IMR-90 (cell line): ENCODE measurements around the gene SLC19A1. TPM values are rescaled to one million over a fixed set of nuclear protein-coding genes. Genes with fewer than 3 reads are reported as not detected.

ENCODE experiments used
- ATAC-seq: fragments of 200-7000 bp; cut with Tn5 transposase; 2 replicates; pipeline ENCODE4 v1.9.1; 2020; ENCODE audit warnings: low read depth, mild to moderate bottlenecking, moderate library complexity
- BruUV-seq: library from RNA; stranded (reverse); fragments of 400-500 nt; replicated peaks from 2 replicates; lab custom pipeline; 2021; lab: Mats Ljungman, UMichigan
- CTCF ChIA-PET: fragments of 300-600 bp; formaldehyde crosslinking; extraction: SDS; loops from one replicate; lab custom pipeline; 2021; ENCODE audit warnings: antibody characterized with exemption; lab: Yijun Ruan, JAX
- POLR2A ChIA-PET: fragments of 300-600 bp; sonication (Branson Sonifier 250); formaldehyde crosslinking; loops from one replicate; lab custom pipeline; 2022; ENCODE audit warnings: antibody characterized with exemption; ENCODE audit not compliant: unreplicated experiment; lab: Charles Lee
- DNase-seq: peaks from one replicate; pipeline ENCODE4 v3.0.0; 2013
- H2AFZ ChIP-seq: replicated peaks from 2 replicates; pipeline ENCODE3; 2013; ENCODE audit warnings: low read length, mild to moderate bottlenecking; ENCODE audit not compliant: poor library complexity
- H2AK5ac ChIP-seq: 2 replicates; pipeline ENCODE4 v1.6.1; 2013; ENCODE audit warnings: low read depth, low read length, inconsistent platforms
- H2AK9ac ChIP-seq: replicated peaks from 2 replicates; pipeline ENCODE3; 2013; ENCODE audit warnings: mild to moderate bottlenecking, low read depth, low read length, moderate library complexity; ENCODE audit not compliant: poor library complexity
- H2BK120ac ChIP-seq: 2 replicates; pipeline ENCODE4 v1.6.1; 2013; ENCODE audit warnings: low read depth, low read length, inconsistent platforms
- H2BK15ac ChIP-seq: 3 replicates; pipeline ENCODE4 v1.6.1; 2013; ENCODE audit warnings: low read depth, low read length, inconsistent platforms
- H2BK20ac ChIP-seq: 2 replicates; pipeline ENCODE4 v1.6.1; 2013; ENCODE audit warnings: low read depth, mild to moderate bottlenecking, inconsistent platforms, low read length, moderate library complexity
- H2BK5ac ChIP-seq: 2 replicates; pipeline ENCODE4 v1.6.1; 2013; ENCODE audit warnings: mild to moderate bottlenecking, low read depth, low read length, inconsistent platforms; ENCODE audit not compliant: poor library complexity, severe bottlenecking
- H3K14ac ChIP-seq: replicated peaks from 2 replicates; pipeline ENCODE4 v1.6.1; 2013; ENCODE audit warnings: low read depth, low read length, inconsistent platforms
- H3K18ac ChIP-seq: 2 replicates; pipeline ENCODE4 v1.6.1; 2013; ENCODE audit warnings: low read depth, low read length, control low read depth
- H3K23ac ChIP-seq: 2 replicates; pipeline ENCODE4 v1.6.1; 2013; ENCODE audit warnings: low read depth, low read length, inconsistent platforms
- H3K27ac ChIP-seq: 2 replicates; pipeline ENCODE4 v1.5.1; 2013; ENCODE audit warnings: mild to moderate bottlenecking, control low read depth, low read length; ENCODE audit not compliant: insufficient read depth
- H3K27me3 ChIP-seq: 2 replicates; pipeline ENCODE4 v1.6.1; 2013; ENCODE audit warnings: low read length; ENCODE audit not compliant: control insufficient read depth, insufficient read depth
- H3K36me3 ChIP-seq: 2 replicates; pipeline ENCODE4 v1.6.1; 2013; ENCODE audit warnings: low read length, mixed read lengths; ENCODE audit not compliant: control insufficient read depth, insufficient read depth
- H3K4ac ChIP-seq: 2 replicates; pipeline ENCODE4 v1.6.1; 2013; ENCODE audit warnings: low read depth, low read length, inconsistent platforms
- H3K4me1 ChIP-seq: 2 replicates; pipeline ENCODE4 v1.6.1; 2013; ENCODE audit warnings: low read length, mixed read lengths; ENCODE audit not compliant: control insufficient read depth, insufficient read depth
- H3K4me2 ChIP-seq: 2 replicates; pipeline ENCODE4 v1.6.1; 2013; ENCODE audit warnings: low read depth, mild to moderate bottlenecking, control low read depth, low read length, moderate library complexity
- H3K4me3 ChIP-seq: 2 replicates; pipeline ENCODE4 v1.5.1; 2013; ENCODE audit warnings: low read depth, mild to moderate bottlenecking, control low read depth, low read length, moderate library complexity; ENCODE audit not compliant: insufficient read depth
- H3K56ac ChIP-seq: 2 replicates; pipeline ENCODE4 v1.6.1; 2013; ENCODE audit warnings: low read length, inconsistent platforms; ENCODE audit not compliant: insufficient read depth; ENCODE audit errors: extremely low read depth
- H3K79me1 ChIP-seq, 2 experiments: 2 replicates each; pipeline ENCODE4 v1.6.1; 2013; ENCODE audit warnings: low read length in 2 of 2, inconsistent platforms in 1 of 2, low read depth in 1 of 2
- H3K9ac ChIP-seq: 2 replicates; pipeline ENCODE4 v1.6.1; 2013; ENCODE audit warnings: low read depth, low read length, control low read depth
- H3K9me1 ChIP-seq: 2 replicates; pipeline ENCODE4 v1.6.1; 2013; ENCODE audit warnings: low read length, inconsistent platforms; ENCODE audit not compliant: insufficient read depth
- H3K9me3 ChIP-seq: 2 replicates; pipeline ENCODE4 v1.6.1; 2013; ENCODE audit warnings: low read length; ENCODE audit not compliant: control insufficient read depth, insufficient read depth
- H4K20me1 ChIP-seq: 2 replicates; pipeline ENCODE4 v1.6.1; 2013; ENCODE audit warnings: low read length, inconsistent platforms; ENCODE audit not compliant: insufficient read depth
- H4K5ac ChIP-seq: 2 replicates; pipeline ENCODE4 v1.6.1; 2013; ENCODE audit warnings: mild to moderate bottlenecking, low read depth, low read length, control low read depth
- H4K8ac ChIP-seq, 2 experiments: 2 replicates each; pipeline ENCODE4 v1.6.1; 2013; ENCODE audit warnings: low read depth in 2 of 2, low read length in 2 of 2, control low read depth in 1 of 2, inconsistent platforms in 1 of 2
- H4K91ac ChIP-seq: 2 replicates; pipeline ENCODE4 v1.6.1; 2013; ENCODE audit warnings: low read depth, low read length, inconsistent platforms; ENCODE audit not compliant: insufficient read depth
- BHLHE40 ChIP-seq: fragments of 150-350 bp; IDR thresholded peaks from 2 replicates; pipeline ENCODE4 v1.6.1; 2016; ENCODE audit warnings: mild to moderate bottlenecking, low read depth, low read length
- MAZ ChIP-seq: IDR thresholded peaks from 2 replicates; pipeline ENCODE4 v1.6.1; 2012; ENCODE audit warnings: low read depth, mild to moderate bottlenecking, low read length, improper control_type of control experiment, moderate library complexity, borderline replicate concordance
- NFE2L2 ChIP-seq: fragments of 150-350 bp; IDR thresholded peaks from 2 replicates; pipeline ENCODE4 v1.6.1; 2016; ENCODE audit warnings: low read depth, mild to moderate bottlenecking, low read length
- RAD21 ChIP-seq: IDR thresholded peaks from 2 replicates; pipeline ENCODE4 v1.6.1; 2012; ENCODE audit warnings: low read length, improper control_type of control experiment
- SMC3 ChIP-seq: fragments of 150-350 bp; IDR thresholded peaks from 2 replicates; pipeline ENCODE4 v1.6.1; 2016; ENCODE audit warnings: low read depth, mild to moderate bottlenecking, antibody characterized with exemption, low read length, moderate library complexity
- WGBS, 2 experiments: methylation state at CpG; one replicate each; pipeline versions ENCODE4 v1.1.5 to v1.1.7; 2013; ENCODE audit warnings: missing lambda C conversion rate in 2 of 2; ENCODE audit not compliant: insufficient read length in 1 of 2; ENCODE audit errors: extremely low coverage in 2 of 2; 5-methylcytosine and 5-hydroxymethylcytosine counted together
- dilution Hi-C: fragments of 300-500 bp; cut with HindIII; formaldehyde crosslinking; loops from one replicate; pipeline ENCODE4 v1.14.3; 2018; ENCODE audit warnings: low sequenced_read_pairs; ENCODE audit not compliant: unreplicated experiment
- in situ Hi-C: fragments of 300-500 bp; cut with MboI; formaldehyde crosslinking; loops from 3 replicates; pipeline ENCODE4 v1.14.3; 2019; ENCODE audit warnings: low sequenced_read_pairs, inconsistent platforms, mixed read lengths
- intact Hi-C: fragments of 100-400 bp; cut with micrococcal nuclease; formaldehyde crosslinking; loops from 2 replicates; pipeline ENCODE4 v1.10.0; 2022
- polyA plus RNA-seq, 3 experiments: library from polyadenylated mRNA; depleted of rRNA; stranded (reverse); fragments of >200 nt; gene quantifications; 2 replicates each; pipeline ENCODE4 v1.2.3, GENCODE V29; 2012; ENCODE audit warnings: low replicate concordance in 1 of 3
- total RNA-seq: library from RNA; depleted of rRNA; stranded (reverse); fragments of >200 nt; gene quantifications from 2 replicates; pipeline ENCODE4 v1.2.3, GENCODE V29; 2012
- TF ChIP-seq, protein P1 (sequence below): conservative IDR thresholded peaks from 2 replicates; pipeline ENCODE4 v1.5.1; 2012; ENCODE audit warnings: mild to moderate bottlenecking, low read depth, low read length, improper control_type of control experiment

SLC19A1 gene
- total and polyA plus RNA-seq, 2 of the 4 experiments (the other 2 are of a cell fraction), result 2.2 to 16.2 TPM

DNA sequence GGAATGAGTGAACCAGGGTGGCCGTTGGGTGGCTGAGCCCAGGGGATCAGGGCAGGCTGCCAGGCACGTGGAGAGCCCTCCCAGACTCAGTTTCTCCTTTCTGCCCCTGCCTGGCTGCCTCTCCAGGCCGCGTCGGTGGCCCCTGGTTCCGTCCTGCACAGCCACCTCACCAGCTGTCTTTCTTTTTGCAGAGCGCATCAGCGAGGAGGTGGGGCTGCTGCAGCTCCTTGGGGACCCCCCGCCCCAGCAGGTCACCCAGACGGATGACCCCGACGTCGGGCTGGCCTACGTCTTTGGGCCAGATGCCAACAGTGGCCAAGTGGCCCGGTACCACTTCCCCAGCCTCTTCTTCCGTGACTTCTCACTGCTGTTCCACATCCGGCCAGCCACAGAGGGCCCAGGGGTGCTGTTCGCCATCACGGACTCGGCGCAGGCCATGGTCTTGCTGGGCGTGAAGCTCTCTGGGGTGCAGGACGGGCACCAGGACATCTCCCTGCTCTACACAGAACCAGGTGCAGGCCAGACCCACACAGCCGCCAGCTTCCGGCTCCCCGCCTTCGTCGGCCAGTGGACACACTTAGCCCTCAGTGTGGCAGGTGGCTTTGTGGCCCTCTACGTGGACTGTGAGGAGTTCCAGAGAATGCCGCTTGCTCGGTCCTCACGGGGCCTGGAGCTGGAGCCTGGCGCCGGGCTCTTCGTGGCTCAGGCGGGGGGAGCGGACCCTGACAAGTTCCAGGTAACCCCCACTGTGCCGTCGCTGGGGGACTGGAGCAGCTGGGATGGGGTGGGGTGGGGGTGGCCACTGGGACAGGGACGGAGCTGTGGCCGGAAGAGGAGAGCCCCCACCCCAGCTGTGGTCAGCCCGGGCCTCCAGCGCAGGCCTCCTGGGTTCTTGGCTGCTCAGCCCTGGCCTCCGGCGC, 73.9 kb downstream of the SLC19A1 start:
- TF ChIP-seq RAD21 (no peak), MAZ (no peak), BHLHE40 (no peak), SMC3 (no peak), NFE2L2 (no peak)
- TF ChIP-seq, protein P1, sequence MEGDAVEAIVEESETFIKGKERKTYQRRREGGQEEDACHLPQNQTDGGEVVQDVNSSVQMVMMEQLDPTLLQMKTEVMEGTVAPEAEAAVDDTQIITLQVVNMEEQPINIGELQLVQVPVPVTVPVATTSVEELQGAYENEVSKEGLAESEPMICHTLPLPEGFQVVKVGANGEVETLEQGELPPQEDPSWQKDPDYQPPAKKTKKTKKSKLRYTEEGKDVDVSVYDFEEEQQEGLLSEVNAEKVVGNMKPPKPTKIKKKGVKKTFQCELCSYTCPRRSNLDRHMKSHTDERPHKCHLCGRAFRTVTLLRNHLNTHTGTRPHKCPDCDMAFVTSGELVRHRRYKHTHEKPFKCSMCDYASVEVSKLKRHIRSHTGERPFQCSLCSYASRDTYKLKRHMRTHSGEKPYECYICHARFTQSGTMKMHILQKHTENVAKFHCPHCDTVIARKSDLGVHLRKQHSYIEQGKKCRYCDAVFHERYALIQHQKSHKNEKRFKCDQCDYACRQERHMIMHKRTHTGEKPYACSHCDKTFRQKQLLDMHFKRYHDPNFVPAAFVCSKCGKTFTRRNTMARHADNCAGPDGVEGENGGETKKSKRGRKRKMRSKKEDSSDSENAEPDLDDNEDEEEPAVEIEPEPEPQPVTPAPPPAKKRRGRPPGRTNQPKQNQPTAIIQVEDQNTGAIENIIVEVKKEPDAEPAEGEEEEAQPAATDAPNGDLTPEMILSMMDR, result no peak
- peak overlapping the region; percentile 13; the same call in 1 of the 2 replicates for H3K4ac ChIP-seq
- dilution Hi-C loops, result no loop called here

More for the DNA sequence above, 73.9 kb downstream of the SLC19A1 start:
- BruUV-seq, result no TSS peak
- no peak overlapping the region for H4K8ac ChIP-seq
- H4K20me1 ChIP-seq, result peaks cover 66% of the 10 kb centered on the region
- no peak overlapping the region for H4K5ac ChIP-seq
- no peak overlapping the region for H3K4me3 ChIP-seq
- peaks cover 4 to 68% of the 10 kb centered on the region in 2 experiments; a peak in 3 of 4 replicates for H3K79me1 ChIP-seq
- no peak overlapping the region for H2BK5ac ChIP-seq
- ChIA-PET POLR2A (no interaction called here), CTCF (no interaction called here)
- H3K36me3 ChIP-seq, result peaks cover 14% of the 10 kb centered on the region
- H3K4me1 ChIP-seq, result peaks cover 24% of the 10 kb centered on the region
- H2BK20ac ChIP-seq, result no peak overlapping the region
- no peak for ATAC-seq
- no peaks in the 10 kb centered on the region for H3K9me3 ChIP-seq
- H3K4me2 ChIP-seq, result no peak overlapping the region
- intact Hi-C loops (no loop called here), in situ Hi-C loops (loop anchor here (10.0 kb wide), 1 partner anchor 356 kb away; no protein-coding TSS in a partner anchor)
- no peaks in the 10 kb centered on the region for H3K27me3 ChIP-seq
- DNase-seq, result no peak
- no peak overlapping the region for H3K23ac ChIP-seq
- 86% methylated on average over 23 of the region's 45 CpGs; no CpG with 5 or more reads in 1 of the 2 experiments for WGBS, 2 experiments
- H2BK120ac ChIP-seq, result no peak overlapping the region
- no peak overlapping the region for H2AK5ac ChIP-seq
- H3K56ac ChIP-seq, result no peak overlapping the region
- H3K18ac ChIP-seq, result no peak overlapping the region
- no peak overlapping the region for H3K14ac ChIP-seq
- peaks cover 11% of the 10 kb centered on the region; the same call in 1 of the 2 replicates for H3K9me1 ChIP-seq
- no peak overlapping the region for H3K9ac ChIP-seq
- H2AK9ac ChIP-seq, result peak overlapping the region; percentile 34
- H4K91ac ChIP-seq, result no peak overlapping the region
- no peak overlapping the region for H2AFZ ChIP-seq
- H3K27ac ChIP-seq, result no peak overlapping the region
- H2BK15ac ChIP-seq, result no peak overlapping the region
